SU-DHL-6 (cell line): ENCODE results near the gene SOX5.

Experiments used
- H2AFZ ChIP-seq: fragments of 200-600 bp; sonication (generic); 2 replicates; pipeline ENCODE4 v1.6.1; 2014; ENCODE audit warnings: low read depth, mild to moderate bottlenecking, moderate library complexity, mixed read lengths, antibody characterized with exemption, low read length; ENCODE audit not compliant: severe bottlenecking
- H3F3A ChIP-seq: fragments of 200-600 bp; shearing (Covaris generic); 2 replicates; pipeline ENCODE4 v1.6.0; 2016; ENCODE audit warnings: antibody characterized with exemption, mild to moderate bottlenecking; ENCODE audit not compliant: insufficient read depth
- H3K27ac ChIP-seq: fragments of 200-600 bp; sonication (generic); 2 replicates; pipeline ENCODE4 v1.5.1; 2016; ENCODE audit warnings: low read depth, mild to moderate bottlenecking, low read length, moderate library complexity, mixed read lengths
- H3K27me3 ChIP-seq: fragments of 200-600 bp; sonication (generic), shearing (Covaris generic); 2 replicates; pipeline ENCODE4 v1.6.0; 2014; ENCODE audit warnings: mild to moderate bottlenecking, low read length
- H3K36me3 ChIP-seq: fragments of 200-600 bp; sonication (generic); 2 replicates; pipeline ENCODE4 v1.6.1; 2014; ENCODE audit warnings: mild to moderate bottlenecking, low read length, mixed read lengths
- H3K4me2 ChIP-seq: fragments of 300-600, 200-600 bp; shearing (Covaris generic), sonication (generic); 2 replicates; pipeline ENCODE4 v1.6.0; 2014; ENCODE audit warnings: low read length, low read depth, mild to moderate bottlenecking; ENCODE audit not compliant: poor library complexity, severe bottlenecking
- H3K4me3 ChIP-seq: fragments of 200-600 bp; sonication (generic); 2 replicates; pipeline ENCODE4 v1.5.1; 2014; ENCODE audit warnings: antibody characterized with exemption, low read length, mild to moderate bottlenecking, mixed read lengths; ENCODE audit not compliant: insufficient read depth, poor library complexity, severe bottlenecking
- H3K79me2 ChIP-seq: fragments of 200-600 bp; sonication (generic); 2 replicates; pipeline ENCODE4 v1.6.1; 2014; ENCODE audit warnings: mild to moderate bottlenecking, low read length, moderate library complexity; ENCODE audit not compliant: insufficient read depth
- H3K9ac ChIP-seq: fragments of 200-600 bp; sonication (generic); 2 replicates; pipeline ENCODE4 v1.7.0; 2014; ENCODE audit warnings: mild to moderate bottlenecking, low read length
- H3K9me2 ChIP-seq: fragments of 200-600 bp; sonication (generic); replicated peaks from 2 replicates; pipeline ENCODE4 v1.6.1; 2014; ENCODE audit warnings: low read length; ENCODE audit not compliant: insufficient read depth
- H3K9me3 ChIP-seq: fragments of 200-600 bp; sonication (generic); 2 replicates; pipeline ENCODE4 v1.6.1; 2014; ENCODE audit warnings: low read length, mixed read lengths; ENCODE audit not compliant: insufficient read depth
- H4K20me1 ChIP-seq: fragments of 200-600 bp; sonication (generic); 2 replicates; pipeline ENCODE4 v1.6.1; 2014; ENCODE audit warnings: low read depth, mild to moderate bottlenecking, antibody characterized with exemption, low read length, moderate library complexity, mixed read lengths
- EZH2phosphoT487 ChIP-seq: fragments of 200-600 bp; sonication (generic), shearing (Covaris generic); conservative IDR thresholded peaks from 2 replicates; pipeline ENCODE4 v1.6.1; 2018; ENCODE audit warnings: mild to moderate bottlenecking, antibody characterized with exemption, low read length, moderate library complexity, mixed read lengths
- TF ChIP-seq, protein P1 (sequence below): fragments of 200-600 bp; sonication (generic); IDR thresholded peaks from one replicate; pipeline ENCODE4 v1.5.1; 2017; ENCODE audit warnings: antibody characterized with exemption, mild to moderate bottlenecking, low read length, moderate library complexity; ENCODE audit not compliant: insufficient read depth, poor library complexity, severe bottlenecking

Gene SOX5

GRCh38 chr12:23751641-23752040, 197.8 kb downstream of the SOX5 start:
- H3K9me2 ChIP-seq, result no peaks in the 10 kb centered on the region
- H3K4me3 ChIP-seq, result no peak overlapping the region
- H3K27me3 ChIP-seq, result no peaks in the 10 kb centered on the region
- TF ChIP-seq, protein P1, sequence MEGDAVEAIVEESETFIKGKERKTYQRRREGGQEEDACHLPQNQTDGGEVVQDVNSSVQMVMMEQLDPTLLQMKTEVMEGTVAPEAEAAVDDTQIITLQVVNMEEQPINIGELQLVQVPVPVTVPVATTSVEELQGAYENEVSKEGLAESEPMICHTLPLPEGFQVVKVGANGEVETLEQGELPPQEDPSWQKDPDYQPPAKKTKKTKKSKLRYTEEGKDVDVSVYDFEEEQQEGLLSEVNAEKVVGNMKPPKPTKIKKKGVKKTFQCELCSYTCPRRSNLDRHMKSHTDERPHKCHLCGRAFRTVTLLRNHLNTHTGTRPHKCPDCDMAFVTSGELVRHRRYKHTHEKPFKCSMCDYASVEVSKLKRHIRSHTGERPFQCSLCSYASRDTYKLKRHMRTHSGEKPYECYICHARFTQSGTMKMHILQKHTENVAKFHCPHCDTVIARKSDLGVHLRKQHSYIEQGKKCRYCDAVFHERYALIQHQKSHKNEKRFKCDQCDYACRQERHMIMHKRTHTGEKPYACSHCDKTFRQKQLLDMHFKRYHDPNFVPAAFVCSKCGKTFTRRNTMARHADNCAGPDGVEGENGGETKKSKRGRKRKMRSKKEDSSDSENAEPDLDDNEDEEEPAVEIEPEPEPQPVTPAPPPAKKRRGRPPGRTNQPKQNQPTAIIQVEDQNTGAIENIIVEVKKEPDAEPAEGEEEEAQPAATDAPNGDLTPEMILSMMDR, result no peak
- TF ChIP-seq EZH2phosphoT487, result no peak
- H3K79me2 ChIP-seq, result no peaks in the 10 kb centered on the region
- no peaks in the 10 kb centered on the region for H3F3A ChIP-seq
- H3K36me3 ChIP-seq, result no peaks in the 10 kb centered on the region
- no peak overlapping the region for H3K4me2 ChIP-seq
- H3K27ac ChIP-seq, result no peak overlapping the region
- H4K20me1 ChIP-seq, result no peaks in the 10 kb centered on the region
- H3K9ac ChIP-seq, result no peak overlapping the region
- H3K9me3 ChIP-seq, result no peaks in the 10 kb centered on the region
- H2AFZ ChIP-seq, result no peak overlapping the region

GRCh38 chr12:23750923-23751322, 198.5 kb downstream of the SOX5 start:
- Histone ChIP-seq H3K9ac (no peak overlapping the region), H3K4me2 (no peak overlapping the region), H3F3A (no peaks in the 10 kb centered on the region), H3K79me2 (no peaks in the 10 kb centered on the region), H3K9me2 (no peaks in the 10 kb centered on the region), H3K36me3 (no peaks in the 10 kb centered on the region), H3K4me3 (no peak overlapping the region), H4K20me1 (no peaks in the 10 kb centered on the region), H3K9me3 (no peaks in the 10 kb centered on the region), H2AFZ (no peak overlapping the region), H3K27ac (no peak overlapping the region), H3K27me3 (no peaks in the 10 kb centered on the region)
- TF ChIP-seq, protein P1, result no peak
- no peak for TF ChIP-seq EZH2phosphoT487

DNA sequence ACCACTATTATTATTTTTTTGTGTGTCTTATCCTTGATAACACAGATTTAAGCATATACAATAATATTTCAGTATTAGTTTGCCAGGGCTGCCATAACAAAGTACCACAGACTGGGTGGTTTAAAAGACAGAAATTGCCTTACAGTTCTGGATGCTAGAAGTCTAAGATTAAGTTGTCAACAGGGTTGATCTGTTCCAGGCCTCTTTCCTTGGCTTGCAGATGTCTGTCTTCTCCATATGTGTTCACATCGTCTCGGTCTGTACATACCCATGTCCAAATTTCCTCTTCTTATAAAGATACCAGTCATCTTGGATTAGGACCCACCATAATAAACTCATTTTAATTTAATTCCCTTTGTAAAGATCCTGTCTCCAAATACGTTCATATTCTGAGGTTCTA, 204.8 kb downstream of the SOX5 start:
- no peak for TF ChIP-seq EZH2phosphoT487
- TF ChIP-seq, protein P1, result no peak
- Histone ChIP-seq H3K27ac (no peak overlapping the region), H4K20me1 (no peaks in the 10 kb centered on the region), H3K9me3 (no peaks in the 10 kb centered on the region), H2AFZ (no peak overlapping the region), H3K27me3 (no peaks in the 10 kb centered on the region), H3K36me3 (no peaks in the 10 kb centered on the region), H3K9ac (no peak overlapping the region), H3K79me2 (no peaks in the 10 kb centered on the region), H3K9me2 (no peaks in the 10 kb centered on the region), H3K4me2 (no peak overlapping the region), H3K4me3 (no peak overlapping the region), H3F3A (no peaks in the 10 kb centered on the region)
